DOHH2 (cell line): ENCODE measurements around the gene PGF.

ENCODE experiments used
- CTCF ChIP-seq: fragments of 200-600 bp; sonication (generic); IDR thresholded peaks from one replicate; pipeline ENCODE4 v1.5.1; 2014; ENCODE audit warnings: antibody characterized with exemption, mild to moderate bottlenecking, low read depth, low read length; ENCODE audit not compliant: poor library complexity, severe bottlenecking
- EZH2phosphoT487 ChIP-seq: fragments of 200-600 bp; sonication (generic); IDR thresholded peaks from 2 replicates; pipeline ENCODE4 v1.6.1; 2017; ENCODE audit warnings: borderline replicate concordance, mild to moderate bottlenecking, antibody characterized with exemption, low read length, moderate library complexity, mixed read lengths

GRCh38 chr14:75001899-75002298 is 46.5 kb upstream of the PGF start:
- TF ChIP-seq CTCF (no peak), EZH2phosphoT487 (no peak)
